ENCODE results near the gene CBFA2T2. TPM values are rescaled to one million over a fixed set of nuclear protein-coding genes. Genes with fewer than 3 reads are reported as not detected.
A peak's percentile ranks its signal among the peaks of the same experiment; 100 is the strongest.

Gene CBFA2T2
- total RNA-seq, 1 donor from 2014 or later = 84.1 TPM

DNA sequence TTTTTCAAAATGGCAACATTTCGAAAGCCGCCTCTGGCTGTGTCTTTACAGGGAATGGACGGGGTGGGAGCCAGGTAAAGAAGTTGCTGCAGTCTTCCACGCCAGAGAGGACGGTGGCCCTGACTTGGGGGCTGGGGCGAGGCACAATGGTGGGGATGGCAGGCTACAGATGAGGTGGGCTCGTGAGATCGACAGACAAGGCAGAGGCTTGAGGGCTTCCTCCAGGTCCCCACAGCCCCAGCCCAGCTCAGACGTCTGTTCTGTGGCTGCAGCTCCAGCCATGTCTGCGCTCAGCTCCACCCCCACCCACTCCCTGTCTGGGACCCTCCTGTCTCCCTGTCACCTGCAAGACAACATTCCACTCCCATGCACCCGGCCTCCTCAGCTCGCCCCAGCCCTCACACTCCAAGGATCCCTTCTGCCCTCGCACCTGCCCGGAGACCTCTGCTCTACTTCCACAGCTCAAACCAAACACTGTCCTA lies 164.8 kb downstream of the CBFA2T2 start:
- Mint-ChIP-seq H3K4me3 (ENCODE audit: unreplicated experiment) (no peak overlapping the region), H3K9me3 (ENCODE audit: unreplicated experiment) (peaks cover 24% of the 10 kb centered on the region), H3K36me3 (ENCODE audit: unreplicated experiment) (no peaks in the 10 kb centered on the region), H3K4me1 (ENCODE audit: low read depth, unreplicated experiment) (peaks cover 40% of the 10 kb centered on the region), H3K27ac (ENCODE audit: unreplicated experiment) (peak overlapping the region; percentile 4), H3K27me3 (ENCODE audit: unreplicated experiment) (peaks cover 14% of the 10 kb centered on the region)
- DNase-seq = no peak
- TF ChIP-seq, protein P1, sequence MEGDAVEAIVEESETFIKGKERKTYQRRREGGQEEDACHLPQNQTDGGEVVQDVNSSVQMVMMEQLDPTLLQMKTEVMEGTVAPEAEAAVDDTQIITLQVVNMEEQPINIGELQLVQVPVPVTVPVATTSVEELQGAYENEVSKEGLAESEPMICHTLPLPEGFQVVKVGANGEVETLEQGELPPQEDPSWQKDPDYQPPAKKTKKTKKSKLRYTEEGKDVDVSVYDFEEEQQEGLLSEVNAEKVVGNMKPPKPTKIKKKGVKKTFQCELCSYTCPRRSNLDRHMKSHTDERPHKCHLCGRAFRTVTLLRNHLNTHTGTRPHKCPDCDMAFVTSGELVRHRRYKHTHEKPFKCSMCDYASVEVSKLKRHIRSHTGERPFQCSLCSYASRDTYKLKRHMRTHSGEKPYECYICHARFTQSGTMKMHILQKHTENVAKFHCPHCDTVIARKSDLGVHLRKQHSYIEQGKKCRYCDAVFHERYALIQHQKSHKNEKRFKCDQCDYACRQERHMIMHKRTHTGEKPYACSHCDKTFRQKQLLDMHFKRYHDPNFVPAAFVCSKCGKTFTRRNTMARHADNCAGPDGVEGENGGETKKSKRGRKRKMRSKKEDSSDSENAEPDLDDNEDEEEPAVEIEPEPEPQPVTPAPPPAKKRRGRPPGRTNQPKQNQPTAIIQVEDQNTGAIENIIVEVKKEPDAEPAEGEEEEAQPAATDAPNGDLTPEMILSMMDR (IDR thresholded peaks at IDR 0.05; ENCODE audit: partially characterized antibody, unreplicated experiment) = no peak

DNA sequence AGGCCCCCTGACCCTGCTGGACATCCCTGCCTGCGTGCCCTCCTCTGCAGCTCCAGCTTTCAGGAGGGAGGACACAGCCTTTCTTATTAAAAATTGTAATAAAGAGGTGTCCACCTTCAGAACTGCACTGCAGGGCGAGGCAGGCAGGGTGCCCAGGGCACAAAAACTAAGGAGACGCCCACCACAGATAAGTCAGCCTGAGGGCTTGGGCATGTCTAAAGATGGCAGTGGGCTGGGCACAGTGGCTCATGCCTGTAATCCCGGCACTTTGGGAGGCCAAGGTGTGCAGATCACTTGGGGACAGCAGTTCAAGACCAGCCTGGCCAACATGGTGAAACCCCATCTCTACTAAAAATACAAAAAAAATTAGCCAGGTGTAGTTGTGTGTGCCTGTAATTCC lies 165.3 kb downstream of the CBFA2T2 start:
- Mint-ChIP-seq H3K27ac (ENCODE audit: unreplicated experiment) (peak overlapping the region; percentile 4), H3K4me3 (ENCODE audit: unreplicated experiment) (no peak overlapping the region), H3K27me3 (ENCODE audit: unreplicated experiment) (peaks cover 14% of the 10 kb centered on the region), H3K4me1 (ENCODE audit: low read depth, unreplicated experiment) (peaks cover 35% of the 10 kb centered on the region), H3K9me3 (ENCODE audit: unreplicated experiment) (peaks cover 23% of the 10 kb centered on the region), H3K36me3 (ENCODE audit: unreplicated experiment) (no peaks in the 10 kb centered on the region)
- TF ChIP-seq, protein P1 (IDR thresholded peaks at IDR 0.05; ENCODE audit: partially characterized antibody, unreplicated experiment) = no peak
- no peak for DNase-seq

DNA sequence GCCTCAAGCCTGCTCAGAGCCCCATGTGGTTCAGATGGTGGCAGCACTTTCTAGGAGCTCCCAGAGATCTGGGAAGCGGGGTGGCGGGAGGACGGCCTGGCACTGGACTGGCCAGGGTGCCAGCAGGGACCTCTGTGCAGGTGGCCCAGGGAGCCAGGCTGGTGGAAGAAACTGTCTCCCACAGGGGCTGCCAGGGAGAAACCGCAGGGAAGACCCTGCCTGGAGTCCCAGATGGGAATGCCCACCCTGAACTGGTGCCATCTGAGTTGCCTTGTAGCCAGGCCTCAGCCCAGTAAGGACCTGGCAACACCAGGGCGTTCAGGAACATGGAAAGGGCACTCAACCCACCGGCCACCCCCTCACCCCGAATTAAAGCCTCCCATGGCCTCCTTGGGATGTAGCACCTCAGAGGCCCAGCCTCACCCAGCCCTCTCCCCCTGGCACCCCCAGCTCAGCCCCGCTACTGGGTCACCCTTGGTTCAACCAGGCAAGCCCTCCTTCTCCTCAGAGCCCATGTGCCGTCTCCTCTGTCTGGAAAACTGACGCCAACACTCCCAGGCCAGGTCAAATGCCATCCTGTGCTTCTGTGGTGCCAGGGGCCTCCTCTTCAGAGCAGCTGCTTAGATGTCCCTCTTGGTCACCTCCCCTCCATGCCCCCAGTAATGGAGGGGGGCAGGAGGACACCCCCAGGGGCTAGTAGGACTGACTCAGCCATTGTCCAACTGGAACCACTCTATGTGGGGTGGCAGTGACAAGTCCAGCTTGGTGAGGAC lies 166.3 kb downstream of the CBFA2T2 start:
- H3K27me3 Mint-ChIP-seq (ENCODE audit: unreplicated experiment) = peaks cover 9% of the 10 kb centered on the region
- H3K9me3 Mint-ChIP-seq (ENCODE audit: unreplicated experiment) = peaks cover 20% of the 10 kb centered on the region
- TF ChIP-seq, protein P1 (IDR thresholded peaks at IDR 0.05; ENCODE audit: partially characterized antibody, unreplicated experiment) = no peak
- peaks cover 27% of the 10 kb centered on the region for H3K4me1 Mint-ChIP-seq (ENCODE audit: low read depth, unreplicated experiment)
- no peak overlapping the region for H3K27ac Mint-ChIP-seq (ENCODE audit: unreplicated experiment)
- H3K4me3 Mint-ChIP-seq (ENCODE audit: unreplicated experiment) = no peak overlapping the region
- H3K36me3 Mint-ChIP-seq (ENCODE audit: unreplicated experiment) = no peaks in the 10 kb centered on the region
- peak; percentile 11 for DNase-seq

DNA sequence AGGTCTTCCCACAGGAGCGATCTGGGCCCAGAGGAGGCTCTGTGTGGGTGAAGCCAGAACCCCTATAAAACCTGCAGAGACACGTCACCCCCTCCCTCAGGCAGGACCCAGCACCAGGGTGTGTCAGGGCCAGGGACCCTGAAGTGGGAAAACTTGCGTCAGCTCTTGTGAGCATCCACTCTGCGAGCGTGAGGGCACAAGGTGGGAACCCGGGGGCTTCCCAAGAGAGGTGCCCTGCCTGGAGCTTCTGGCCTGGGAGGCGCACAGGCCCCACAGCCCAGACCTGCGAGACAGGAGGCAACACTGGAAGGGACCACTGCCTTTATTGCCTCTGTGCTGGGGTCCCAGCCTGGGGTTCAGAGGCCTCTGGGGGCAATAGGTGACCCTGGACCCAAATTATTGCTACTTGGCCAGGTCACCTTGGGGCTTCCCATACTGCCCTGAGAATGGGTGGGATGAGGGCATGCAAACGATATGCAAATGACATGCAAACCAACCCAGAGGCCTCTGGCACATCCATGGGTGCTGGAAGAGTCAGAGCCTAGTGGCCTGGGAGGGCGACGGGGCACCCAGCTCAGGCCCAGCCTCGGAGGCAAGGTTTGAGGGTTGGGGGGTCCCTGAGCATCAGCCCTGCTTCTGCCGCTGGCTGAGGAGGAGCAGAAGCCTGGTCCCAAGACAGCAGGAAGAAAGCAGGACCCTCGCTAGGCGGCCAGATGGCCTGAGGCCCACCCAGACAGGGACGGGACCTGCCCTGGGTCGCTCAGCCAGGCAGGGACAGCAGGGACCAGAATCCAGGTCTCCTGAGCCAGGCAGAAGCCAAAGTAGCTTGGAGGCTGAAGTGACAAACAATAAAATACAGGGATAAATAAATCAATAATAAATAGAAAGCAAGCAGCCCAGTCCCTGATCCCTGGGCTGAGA lies 167.1 kb downstream of the CBFA2T2 start:
- TF ChIP-seq, protein P1 (IDR thresholded peaks at IDR 0.05; ENCODE audit: partially characterized antibody, unreplicated experiment) = no peak

More for the DNA sequence above, 167.1 kb downstream of the CBFA2T2 start:
- Mint-ChIP-seq H3K27ac (ENCODE audit: unreplicated experiment) (no peak overlapping the region), H3K27me3 (ENCODE audit: unreplicated experiment) (peaks cover 6% of the 10 kb centered on the region), H3K4me3 (ENCODE audit: unreplicated experiment) (peak overlapping the region; percentile 30), H3K36me3 (ENCODE audit: unreplicated experiment) (no peaks in the 10 kb centered on the region), H3K9me3 (ENCODE audit: unreplicated experiment) (peaks cover 15% of the 10 kb centered on the region), H3K4me1 (ENCODE audit: low read depth, unreplicated experiment) (peaks cover 19% of the 10 kb centered on the region)
- DNase-seq = peak; percentile 30
